Liver (tissue), 3 donors: ENCODE results near the gene EDDM3A.

Source experiments
- GABPA ChIP-seq, 2 donors: IDR thresholded peaks in 1 of 2; conservative IDR thresholded peaks in 1 of 2; 2 replicates each; pipeline ENCODE4 v1.6.1; 2016; ENCODE audit warnings: antibody characterized with exemption in 2 of 2, mild to moderate bottlenecking in 1 of 2, moderate library complexity in 1 of 2
- RAD21 ChIP-seq, 2 donors: IDR thresholded peaks; 2 replicates each; pipeline ENCODE4 v1.6.1; 2016; ENCODE audit warnings: antibody characterized with exemption in 2 of 2, mild to moderate bottlenecking in 2 of 2
- SP1 ChIP-seq: IDR thresholded peaks from 2 replicates; pipeline ENCODE4 v1.6.1; 2018; ENCODE audit warnings: antibody characterized with exemption, mild to moderate bottlenecking
- TF ChIP-seq, protein P1 (sequence below): IDR thresholded peaks from 2 replicates; pipeline ENCODE4 v1.6.1; 2016; ENCODE audit warnings: antibody characterized with exemption, mild to moderate bottlenecking
- TF ChIP-seq, protein P2 (sequence below): fragments of 150-350 bp; IDR thresholded peaks from 2 replicates; pipeline ENCODE4 v1.5.1; 2017; ENCODE audit warnings: improper control_type of control experiment, low read depth, low read length; ENCODE audit not compliant: missing input control
- donor health status: healthy.
- donor health status: healthy.

DNA sequence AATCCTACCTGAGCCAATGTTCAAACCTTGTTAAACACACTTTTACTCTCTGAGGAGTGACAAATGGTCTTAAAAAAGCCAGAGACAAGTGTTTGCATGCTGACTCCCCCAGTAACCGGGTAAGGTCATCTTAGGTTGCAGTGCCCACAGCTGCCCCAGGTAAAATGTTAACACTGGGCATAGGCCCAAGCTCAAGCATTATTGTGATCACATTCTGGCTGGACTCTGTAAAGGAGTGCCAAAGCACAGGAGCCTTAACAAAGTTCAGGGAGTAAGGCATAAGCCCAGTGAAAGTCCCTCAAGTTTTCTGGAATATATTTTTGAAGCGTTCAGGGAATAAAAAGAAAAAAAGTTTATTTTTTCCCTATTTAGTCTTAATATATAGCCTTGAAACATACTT is 8.6 kb downstream of the EDDM3A start:
- TF ChIP-seq, protein P1, sequence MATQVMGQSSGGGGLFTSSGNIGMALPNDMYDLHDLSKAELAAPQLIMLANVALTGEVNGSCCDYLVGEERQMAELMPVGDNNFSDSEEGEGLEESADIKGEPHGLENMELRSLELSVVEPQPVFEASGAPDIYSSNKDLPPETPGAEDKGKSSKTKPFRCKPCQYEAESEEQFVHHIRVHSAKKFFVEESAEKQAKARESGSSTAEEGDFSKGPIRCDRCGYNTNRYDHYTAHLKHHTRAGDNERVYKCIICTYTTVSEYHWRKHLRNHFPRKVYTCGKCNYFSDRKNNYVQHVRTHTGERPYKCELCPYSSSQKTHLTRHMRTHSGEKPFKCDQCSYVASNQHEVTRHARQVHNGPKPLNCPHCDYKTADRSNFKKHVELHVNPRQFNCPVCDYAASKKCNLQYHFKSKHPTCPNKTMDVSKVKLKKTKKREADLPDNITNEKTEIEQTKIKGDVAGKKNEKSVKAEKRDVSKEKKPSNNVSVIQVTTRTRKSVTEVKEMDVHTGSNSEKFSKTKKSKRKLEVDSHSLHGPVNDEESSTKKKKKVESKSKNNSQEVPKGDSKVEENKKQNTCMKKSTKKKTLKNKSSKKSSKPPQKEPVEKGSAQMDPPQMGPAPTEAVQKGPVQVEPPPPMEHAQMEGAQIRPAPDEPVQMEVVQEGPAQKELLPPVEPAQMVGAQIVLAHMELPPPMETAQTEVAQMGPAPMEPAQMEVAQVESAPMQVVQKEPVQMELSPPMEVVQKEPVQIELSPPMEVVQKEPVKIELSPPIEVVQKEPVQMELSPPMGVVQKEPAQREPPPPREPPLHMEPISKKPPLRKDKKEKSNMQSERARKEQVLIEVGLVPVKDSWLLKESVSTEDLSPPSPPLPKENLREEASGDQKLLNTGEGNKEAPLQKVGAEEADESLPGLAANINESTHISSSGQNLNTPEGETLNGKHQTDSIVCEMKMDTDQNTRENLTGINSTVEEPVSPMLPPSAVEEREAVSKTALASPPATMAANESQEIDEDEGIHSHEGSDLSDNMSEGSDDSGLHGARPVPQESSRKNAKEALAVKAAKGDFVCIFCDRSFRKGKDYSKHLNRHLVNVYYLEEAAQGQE, result no peak
- TF ChIP-seq GABPA (IDR thresholded peaks at IDR 0.05 in 1 of 2, conservative IDR thresholded peaks at IDR 0.05 in 1 of 2), result no peak
- TF ChIP-seq, protein P2, sequence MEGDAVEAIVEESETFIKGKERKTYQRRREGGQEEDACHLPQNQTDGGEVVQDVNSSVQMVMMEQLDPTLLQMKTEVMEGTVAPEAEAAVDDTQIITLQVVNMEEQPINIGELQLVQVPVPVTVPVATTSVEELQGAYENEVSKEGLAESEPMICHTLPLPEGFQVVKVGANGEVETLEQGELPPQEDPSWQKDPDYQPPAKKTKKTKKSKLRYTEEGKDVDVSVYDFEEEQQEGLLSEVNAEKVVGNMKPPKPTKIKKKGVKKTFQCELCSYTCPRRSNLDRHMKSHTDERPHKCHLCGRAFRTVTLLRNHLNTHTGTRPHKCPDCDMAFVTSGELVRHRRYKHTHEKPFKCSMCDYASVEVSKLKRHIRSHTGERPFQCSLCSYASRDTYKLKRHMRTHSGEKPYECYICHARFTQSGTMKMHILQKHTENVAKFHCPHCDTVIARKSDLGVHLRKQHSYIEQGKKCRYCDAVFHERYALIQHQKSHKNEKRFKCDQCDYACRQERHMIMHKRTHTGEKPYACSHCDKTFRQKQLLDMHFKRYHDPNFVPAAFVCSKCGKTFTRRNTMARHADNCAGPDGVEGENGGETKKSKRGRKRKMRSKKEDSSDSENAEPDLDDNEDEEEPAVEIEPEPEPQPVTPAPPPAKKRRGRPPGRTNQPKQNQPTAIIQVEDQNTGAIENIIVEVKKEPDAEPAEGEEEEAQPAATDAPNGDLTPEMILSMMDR, result no peak
- TF ChIP-seq SP1, result no peak
- TF ChIP-seq RAD21 (IDR thresholded peaks at IDR 0.05), result no peak
